Glutamatergic neuron (in vitro differentiated cells): Measurements from ENCODE around the gene IL1RAPL2. TPM values are rescaled to one million over a fixed set of nuclear protein-coding genes. Genes with fewer than 3 reads are reported as not detected.

Experiments
- DNase-seq: peaks from one replicate; pipeline ENCODE4 v3.0.0; 2022
- H3K27ac Mint-ChIP-seq: one replicate; pipeline ENCODE4 v1.8.0; 2020; ENCODE audit warnings: mild to moderate bottlenecking, mixed read lengths, inconsistent platforms; ENCODE audit not compliant: unreplicated experiment
- H3K27me3 Mint-ChIP-seq: one replicate; pipeline ENCODE4 v1.8.0; 2020; ENCODE audit warnings: mild to moderate bottlenecking, moderate library complexity, mixed read lengths, inconsistent platforms; ENCODE audit not compliant: unreplicated experiment
- H3K36me3 Mint-ChIP-seq: one replicate; pipeline ENCODE4 v1.8.0; 2020; ENCODE audit warnings: mild to moderate bottlenecking, mixed read lengths, inconsistent platforms; ENCODE audit not compliant: unreplicated experiment
- H3K4me1 Mint-ChIP-seq: one replicate; pipeline ENCODE4 v1.8.0; 2020; ENCODE audit warnings: mild to moderate bottlenecking, low read depth, mixed read lengths, inconsistent platforms; ENCODE audit not compliant: unreplicated experiment
- H3K4me3 Mint-ChIP-seq: one replicate; pipeline ENCODE4 v1.8.0; 2020; ENCODE audit warnings: mild to moderate bottlenecking, mixed read lengths, inconsistent platforms; ENCODE audit not compliant: unreplicated experiment
- H3K9me3 Mint-ChIP-seq: one replicate; pipeline ENCODE4 v1.8.0; 2020; ENCODE audit warnings: mild to moderate bottlenecking, moderate library complexity, mixed read lengths, inconsistent platforms; ENCODE audit not compliant: unreplicated experiment
- CTCF ChIP-seq: fragments of 200-600 bp; sonication (generic); IDR thresholded peaks from one replicate; pipeline ENCODE4 v1.5.0; 2021; ENCODE audit not compliant: partially characterized antibody, unreplicated experiment
- total RNA-seq: library from RNA; stranded (reverse); fragmentation: NEBNext Ultra II Directional; extraction: Animal tissue kit (Norgen Biotek cat#: 25700); gene quantifications from one replicate; pipeline ENCODE4 v1.2.1, GENCODE V29; 2021; ENCODE audit not compliant: unreplicated experiment

Gene IL1RAPL2
- total RNA-seq, 1 donor from 2014 or later: 0.76 TPM

- Mint-ChIP-seq H3K4me3 (no peak overlapping the region), H3K36me3 (no peaks in the 10 kb centered on the region), H3K27me3 (no peaks in the 10 kb centered on the region), H3K27ac (no peak overlapping the region), H3K4me1 (peaks cover 2% of the 10 kb centered on the region), H3K9me3 (no peaks in the 10 kb centered on the region)
- peak; percentile 40 for TF ChIP-seq CTCF
- peak; percentile 52 for DNase-seq
These were observed 625.9 kb downstream of the IL1RAPL2 start for GRCh38 chrX:105191878-105192277.

GRCh38 chrX:105209406-105209805 is 643.4 kb downstream of the IL1RAPL2 start:
- H3K4me3 Mint-ChIP-seq: no peak overlapping the region
- no peaks in the 10 kb centered on the region for H3K4me1 Mint-ChIP-seq
- no peak for DNase-seq
- peaks cover 4% of the 10 kb centered on the region for H3K9me3 Mint-ChIP-seq
- TF ChIP-seq CTCF: no peak
- H3K27ac Mint-ChIP-seq: no peak overlapping the region
- no peaks in the 10 kb centered on the region for H3K36me3 Mint-ChIP-seq
- no peaks in the 10 kb centered on the region for H3K27me3 Mint-ChIP-seq

GRCh38 chrX:105210258-105210657 is 644.3 kb downstream of the IL1RAPL2 start:
- no peak for DNase-seq
- peak; percentile 27 for TF ChIP-seq CTCF
- H3K36me3 Mint-ChIP-seq: no peaks in the 10 kb centered on the region
- no peaks in the 10 kb centered on the region for H3K4me1 Mint-ChIP-seq
- H3K4me3 Mint-ChIP-seq: no peak overlapping the region
- H3K27ac Mint-ChIP-seq: no peak overlapping the region
- peaks cover 4% of the 10 kb centered on the region for H3K9me3 Mint-ChIP-seq
- no peaks in the 10 kb centered on the region for H3K27me3 Mint-ChIP-seq

GRCh38 chrX:105211066-105211575 is 645.1 kb downstream of the IL1RAPL2 start:
- no peak overlapping the region for H3K4me3 Mint-ChIP-seq
- no peak for TF ChIP-seq CTCF
- no peaks in the 10 kb centered on the region for H3K4me1 Mint-ChIP-seq
- H3K27ac Mint-ChIP-seq: no peak overlapping the region
- peaks cover 4% of the 10 kb centered on the region for H3K9me3 Mint-ChIP-seq
- no peak for DNase-seq
- H3K27me3 Mint-ChIP-seq: no peaks in the 10 kb centered on the region
- H3K36me3 Mint-ChIP-seq: no peaks in the 10 kb centered on the region

GRCh38 chrX:105219454-105220401 is 653.7 kb downstream of the IL1RAPL2 start:
- no peak for DNase-seq
- Mint-ChIP-seq H3K4me1 (no peaks in the 10 kb centered on the region), H3K27me3 (no peaks in the 10 kb centered on the region), H3K27ac (no peak overlapping the region), H3K4me3 (no peak overlapping the region), H3K9me3 (no peaks in the 10 kb centered on the region), H3K36me3 (no peaks in the 10 kb centered on the region)
- no peak for TF ChIP-seq CTCF
